HepG2 (cell line): ENCODE results near the gene PTPRH. TPM values are rescaled to one million over a fixed set of nuclear protein-coding genes. Genes with fewer than 3 reads are reported as not detected.

Experiments
- ATAC-seq: fragments of 200-7000 bp; cut with Tn5 transposase; 3 replicates; pipeline ENCODE4 v1.9.1; 2020; ENCODE audit warnings: mild to moderate bottlenecking, moderate library complexity
- BruUV-seq: library from RNA; stranded (reverse); fragments of 400-500 nt; replicated peaks from 2 replicates; lab custom pipeline; 2021; lab: Mats Ljungman, UMichigan
- CTCF ChIA-PET: fragments of 300-600 bp; formaldehyde crosslinking; extraction: SDS; loops from one replicate; lab custom pipeline; 2021; ENCODE audit warnings: low total read pairs, inconsistent platforms, low intra/inter-chr PET ratio; lab: Yijun Ruan, JAX
- POLR2A ChIA-PET: fragments of 350-600 bp; sonication (Branson Sonifier 250); formaldehyde crosslinking; loops from one replicate; lab custom pipeline; 2020; ENCODE audit warnings: antibody characterized with exemption, inconsistent platforms; lab: Yijun Ruan, JAX
- DNase-seq: peaks from one replicate; pipeline ENCODE4 v3.0.0-alpha.2; 2015; ENCODE audit warnings: low spot score
- FAIRE-seq: peaks from 3 replicates; lab custom pipeline; 2011; peaks lifted over from hg19 to GRCh38; lab: Jason Lieb, UNC
- H2AFZ ChIP-seq: one replicate; pipeline ENCODE4 v1.6.1; 2011; ENCODE audit warnings: low read length, inconsistent platforms
- H3K27ac ChIP-seq: fragments of 300-600 bp; 3 replicates; pipeline ENCODE4 v1.8.0; 2011; ENCODE audit warnings: mixed run types, mild to moderate bottlenecking, mixed read lengths, low read length, inconsistent platforms; ENCODE audit not compliant: insufficient read depth; ENCODE audit errors: extremely low read length
- H3K27me3 ChIP-seq, 2 experiments: fragments of 200-600 bp in 1 of 2; 2 replicates in 1 of 2; 3 replicates in 1 of 2; pipeline versions ENCODE4 v1.6.0 to v1.8.0; 2011; ENCODE audit warnings: low read length in 2 of 2, mild to moderate bottlenecking in 2 of 2, moderate library complexity in 2 of 2, inconsistent platforms in 1 of 2; ENCODE audit not compliant: insufficient read depth in 2 of 2, control insufficient read depth in 1 of 2
- H3K36me3 ChIP-seq, 2 experiments: fragments of 200-600 bp in 1 of 2; replicated peaks in 1 of 2; 2 replicates in 1 of 2; 3 replicates in 1 of 2; pipeline versions ENCODE4 v1.5.1 to v1.8.0; 2011; ENCODE audit warnings: low read length in 2 of 2, inconsistent platforms in 1 of 2; ENCODE audit not compliant: insufficient read depth in 2 of 2, control insufficient read depth in 1 of 2
- H3K4me1 ChIP-seq: 2 replicates; pipeline ENCODE4 v1.5.1; 2012; ENCODE audit warnings: low read length, inconsistent platforms; ENCODE audit not compliant: insufficient read depth
- H3K4me2 ChIP-seq: 2 replicates; pipeline ENCODE4 v1.6.0; 2011; ENCODE audit warnings: low read depth, low read length, inconsistent platforms
- H3K4me3 ChIP-seq, 3 experiments: fragments of 200-600 bp in 1 of 3; sonication (generic), shearing (Covaris generic) in 1 of 3; replicated peaks in 1 of 3; 2 replicates each; pipeline ENCODE4 v1.5.1; 2011 to 2016; ENCODE audit warnings: low read length in 3 of 3, inconsistent platforms in 2 of 3, low read depth in 2 of 3, mild to moderate bottlenecking in 2 of 3, control low read depth in 1 of 3, mixed read lengths in 1 of 3; ENCODE audit not compliant: insufficient read depth in 1 of 3
- H3K79me2 ChIP-seq: one replicate; pipeline ENCODE4 v1.6.1; 2011; ENCODE audit warnings: low read length, inconsistent platforms; ENCODE audit not compliant: insufficient read depth
- H3K9ac ChIP-seq: 2 replicates; pipeline ENCODE4 v1.6.0; 2011; ENCODE audit warnings: mild to moderate bottlenecking, low read depth, low read length, inconsistent platforms; ENCODE audit not compliant: insufficient read depth
- H3K9me3 ChIP-seq: 2 replicates; pipeline ENCODE4 v1.5.1; 2012; ENCODE audit warnings: mild to moderate bottlenecking, low read length
- H4K20me1 ChIP-seq: 2 replicates; pipeline ENCODE4 v1.6.0; 2011; ENCODE audit warnings: inconsistent platforms, mild to moderate bottlenecking, low read length, moderate library complexity; ENCODE audit not compliant: insufficient read depth
- NFIB ChIP-seq: sonication (generic); formaldehyde crosslinking; IDR thresholded peaks from 2 replicates; pipeline ENCODE4 v1.9.0; 2021; ENCODE audit warnings: missing genetic modification reagents, mild to moderate bottlenecking, borderline replicate concordance
- PAF1 ChIP-seq: IDR thresholded peaks from 2 replicates; pipeline ENCODE4 v1.6.1; 2016; ENCODE audit warnings: missing genetic modification reagents, missing compliant biosample characterization
- POLR2A ChIP-seq, 2 experiments: IDR thresholded peaks; 2 replicates each; pipeline ENCODE4 v1.6.1; 2011; ENCODE audit warnings: low read depth in 2 of 2, low read length in 2 of 2, mild to moderate bottlenecking in 1 of 2, moderate library complexity in 1 of 2; ENCODE audit not compliant: insufficient read depth in 1 of 2
- ZNF549 ChIP-seq: sonication (generic); formaldehyde crosslinking; IDR thresholded peaks from 2 replicates; pipeline ENCODE4 v1.5.0; 2020; ENCODE audit warnings: missing genetic modification reagents
- ZNF724P ChIP-seq: sonication (generic); formaldehyde crosslinking; IDR thresholded peaks from 2 replicates; pipeline ENCODE4 v1.8.0; 2022; ENCODE audit warnings: missing genetic modification reagents, borderline replicate concordance
- ZSCAN29 ChIP-seq: sonication (generic); formaldehyde crosslinking; conservative IDR thresholded peaks from 2 replicates; pipeline ENCODE4 v1.4.0; 2020; ENCODE audit warnings: mild to moderate bottlenecking, missing genetic modification reagents
- WGBS: methylation state at CpG from one replicate; pipeline ENCODE4 v1.1.6; 2017; ENCODE audit warnings: low lambda C conversion rate; 5-methylcytosine and 5-hydroxymethylcytosine counted together
- in situ Hi-C: cut with HindIII; loops from 2 replicates; pipeline ENCODE4 v1.10.0; 2017; ENCODE audit warnings: low pct_unique_long_range_greater_than_20kb; ENCODE audit not compliant: extremely low pct_ligation_motif_present
- intact Hi-C: fragments of 100-400 bp; cut with micrococcal nuclease; formaldehyde crosslinking; loops from one replicate; pipeline ENCODE4 v1.10.0; 2022; ENCODE audit not compliant: unreplicated experiment
- polyA plus RNA-seq, 8 experiments: library from polyadenylated mRNA; depleted of rRNA in 3 of 8; stranded (reverse) in 7 of 8; unstranded in 1 of 8; fragments of >200 nt; fragmentation: Illumina TruSeq in 4 of 8; extraction: Trizol in 4 of 8; gene quantifications; 2 replicates each; pipeline versions ENCODE4 v1.2.1 to v1.2.3, GENCODE V29; 2011 to 2016; ENCODE audit warnings: low read depth in 4 of 8, missing spikeins in 1 of 8, mixed read lengths in 1 of 8; ENCODE audit not compliant: insufficient read depth in 1 of 8
- total RNA-seq, 5 experiments: library from RNA; depleted of rRNA; stranded (reverse); fragments of >200 nt; fragmentation: Illumina TruSeq; extraction: Trizol; gene quantifications; 2 replicates each; pipeline ENCODE4 v1.2.3, GENCODE V29; 2016; ENCODE audit warnings: low read depth in 1 of 5
- TF ChIP-seq, protein P1 (sequence below): IDR thresholded peaks from 2 replicates; pipeline ENCODE4 v1.6.1; 2012; ENCODE audit warnings: low read depth, low read length, improper control_type of control experiment
- TF ChIP-seq, protein P2 (sequence below): sonication (generic); formaldehyde crosslinking; IDR thresholded peaks from 2 replicates; pipeline ENCODE4 v1.4.0; 2020; ENCODE audit warnings: mild to moderate bottlenecking, missing genetic modification reagents
- TF ChIP-seq, protein P3 (sequence below): sonication (generic); formaldehyde crosslinking; IDR thresholded peaks from 2 replicates; pipeline ENCODE4 v1.4.0; 2020; ENCODE audit warnings: missing genetic modification reagents
- TF ChIP-seq, protein P4 (sequence below): sonication (generic); formaldehyde crosslinking; IDR thresholded peaks from 2 replicates; pipeline ENCODE4 v1.5.0; 2020; ENCODE audit warnings: missing genetic modification reagents

Gene PTPRH
- total and polyA plus RNA-seq, 2 of the 13 experiments (the other 11 are each of a cell fraction or from before 2014, with no cell fraction given), result 14.7 to 125 TPM

DNA sequence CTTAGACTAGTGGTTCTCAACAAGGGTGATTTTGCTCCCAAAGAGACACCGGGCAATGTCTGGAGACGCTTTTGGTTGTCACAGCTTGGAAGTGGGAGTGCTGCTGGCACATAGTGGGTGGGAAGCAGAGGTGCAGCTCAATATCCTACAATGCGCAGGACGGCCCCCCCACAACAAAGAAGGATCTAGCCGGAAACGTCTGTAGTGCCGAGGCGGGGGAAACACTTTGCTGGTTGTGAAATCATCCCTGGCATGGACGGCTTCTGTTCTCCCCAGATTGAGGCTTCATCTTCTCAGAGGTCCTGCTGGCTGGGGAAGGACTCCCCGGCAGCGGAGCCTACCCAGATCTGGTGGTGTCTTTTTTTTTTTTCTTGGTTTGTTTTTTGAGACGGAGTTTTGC is 15.8 kb downstream of the PTPRH start:
- no peak for DNase-seq
- H3K4me1 ChIP-seq, result no peaks in the 10 kb centered on the region
- no TSS peak for BruUV-seq
- no peaks in the 10 kb centered on the region for H3K9me3 ChIP-seq
- H3K27me3 ChIP-seq, result no peaks in the 10 kb centered on the region
- H3K4me2 ChIP-seq, result no peak overlapping the region
- no peak for ATAC-seq
- TF ChIP-seq ZNF724P, result no peak
- TF ChIP-seq POLR2A (IDR thresholded peaks at IDR 0.05; ENCODE audit: insufficient read depth in 1 of 2, low read depth in 2 of 2, low read length in 2 of 2), result 0 out of 4 replicates have a peak, but pooled peaks of 1 of the 2 experiments have one; percentile 17
- no peak overlapping the region for H3K4me3 ChIP-seq
- H3K27ac ChIP-seq, result no peak overlapping the region
- no peak overlapping the region for H3K9ac ChIP-seq
- in situ Hi-C loops, result no loop called here
- peaks cover 10 to 32% of the 10 kb centered on the region in 2 experiments for H3K36me3 ChIP-seq
- no peaks in the 10 kb centered on the region for H3K79me2 ChIP-seq
- no peak for FAIRE-seq
- intact Hi-C loops, result no loop called here
- WGBS, result 93% methylated on average over 11 of the region's 12 CpGs
- CTCF ChIA-PET, result no interaction called here
- POLR2A ChIA-PET, result interaction anchor here (0.8 to 6.1 kb wide), 4 partner anchors 9 to 62 kb away, joined by 3 to 28 read pairs (median 4); no protein-coding TSS in a partner anchor
- no peaks in the 10 kb centered on the region for H4K20me1 ChIP-seq
- no peak overlapping the region for H2AFZ ChIP-seq

DNA sequence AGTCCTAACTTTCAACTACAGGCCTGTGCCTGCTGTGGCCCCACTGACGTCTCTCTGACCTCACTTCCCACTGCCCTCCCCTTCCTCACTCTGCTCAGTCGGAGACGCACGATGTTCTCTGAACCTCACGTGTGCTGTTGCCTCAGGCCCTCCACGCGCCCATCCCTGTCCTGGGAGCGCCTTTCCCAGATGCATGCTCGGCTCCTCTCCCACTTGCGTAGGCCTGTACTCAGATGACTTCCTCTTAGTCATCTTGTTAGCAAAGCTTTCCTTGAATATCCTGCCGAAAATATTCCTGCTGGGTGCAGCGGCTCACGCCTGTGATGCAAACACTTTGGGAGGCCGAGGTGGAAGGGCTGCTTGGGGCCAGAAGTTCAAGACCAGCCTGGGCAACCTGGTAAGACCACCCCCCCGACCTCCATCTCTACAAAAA is 19.9 kb downstream of the PTPRH start:
- ChIA-PET POLR2A (interaction anchor here (1.5 kb wide), 1 partner anchor 18 kb away, joined by 4 read pairs; no protein-coding TSS in a partner anchor), CTCF (no interaction called here)
- Histone ChIP-seq H4K20me1 (no peaks in the 10 kb centered on the region), H3K79me2 (no peaks in the 10 kb centered on the region), H3K9ac (no peak overlapping the region), H3K36me3 (peaks cover 1 to 2% of the 10 kb centered on the region in 2 experiments; a peak in 2 of 5 replicates), H3K27ac (no peak overlapping the region), H3K27me3 (no peaks in the 10 kb centered on the region), H2AFZ (no peak overlapping the region), H3K9me3 (no peaks in the 10 kb centered on the region), H3K4me1 (no peaks in the 10 kb centered on the region), H3K4me2 (no peak overlapping the region), H3K4me3 (no peak overlapping the region)
- in situ Hi-C loops, result no loop called here
- DNase-seq (no peak), FAIRE-seq (no peak), ATAC-seq (peak; percentile 14)
- BruUV-seq, result no TSS peak
- 87% methylated on average over 15 of the region's 15 CpGs for WGBS
- 0 out of 2 replicates have a peak, but pooled peaks have one; percentile 56 for TF ChIP-seq PAF1 (CRISPR knock-in tag)
- no peak for TF ChIP-seq NFIB (CRISPR knock-in tag)
- TF ChIP-seq, protein P1, sequence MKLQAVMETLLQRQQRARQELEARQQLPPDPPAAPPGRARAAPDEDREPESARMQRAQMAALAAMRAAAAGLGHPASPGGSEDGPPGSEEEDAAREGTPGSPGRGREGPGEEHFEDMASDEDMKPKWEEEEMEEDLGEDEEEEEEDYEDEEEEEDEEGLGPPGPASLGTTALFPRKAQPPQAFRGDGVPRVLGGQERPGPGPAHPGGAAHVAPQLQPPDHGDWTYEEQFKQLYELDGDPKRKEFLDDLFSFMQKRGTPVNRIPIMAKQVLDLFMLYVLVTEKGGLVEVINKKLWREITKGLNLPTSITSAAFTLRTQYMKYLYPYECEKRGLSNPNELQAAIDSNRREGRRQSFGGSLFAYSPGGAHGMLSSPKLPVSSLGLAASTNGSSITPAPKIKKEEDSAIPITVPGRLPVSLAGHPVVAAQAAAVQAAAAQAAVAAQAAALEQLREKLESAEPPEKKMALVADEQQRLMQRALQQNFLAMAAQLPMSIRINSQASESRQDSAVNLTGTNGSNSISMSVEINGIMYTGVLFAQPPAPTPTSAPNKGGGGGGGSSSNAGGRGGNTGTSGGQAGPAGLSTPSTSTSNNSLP, result no peak
- TF ChIP-seq ZNF549 (CRISPR knock-in tag), result no peak
- TF ChIP-seq, protein P2, sequence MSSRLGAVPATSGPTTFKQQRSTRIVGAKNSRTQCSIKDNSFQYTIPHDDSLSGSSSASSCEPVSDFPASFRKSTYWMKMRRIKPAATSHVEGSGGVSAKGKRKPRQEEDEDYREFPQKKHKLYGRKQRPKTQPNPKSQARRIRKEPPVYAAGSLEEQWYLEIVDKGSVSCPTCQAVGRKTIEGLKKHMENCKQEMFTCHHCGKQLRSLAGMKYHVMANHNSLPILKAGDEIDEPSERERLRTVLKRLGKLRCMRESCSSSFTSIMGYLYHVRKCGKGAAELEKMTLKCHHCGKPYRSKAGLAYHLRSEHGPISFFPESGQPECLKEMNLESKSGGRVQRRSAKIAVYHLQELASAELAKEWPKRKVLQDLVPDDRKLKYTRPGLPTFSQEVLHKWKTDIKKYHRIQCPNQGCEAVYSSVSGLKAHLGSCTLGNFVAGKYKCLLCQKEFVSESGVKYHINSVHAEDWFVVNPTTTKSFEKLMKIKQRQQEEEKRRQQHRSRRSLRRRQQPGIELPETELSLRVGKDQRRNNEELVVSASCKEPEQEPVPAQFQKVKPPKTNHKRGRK, result no peak
- TF ChIP-seq, protein P3, sequence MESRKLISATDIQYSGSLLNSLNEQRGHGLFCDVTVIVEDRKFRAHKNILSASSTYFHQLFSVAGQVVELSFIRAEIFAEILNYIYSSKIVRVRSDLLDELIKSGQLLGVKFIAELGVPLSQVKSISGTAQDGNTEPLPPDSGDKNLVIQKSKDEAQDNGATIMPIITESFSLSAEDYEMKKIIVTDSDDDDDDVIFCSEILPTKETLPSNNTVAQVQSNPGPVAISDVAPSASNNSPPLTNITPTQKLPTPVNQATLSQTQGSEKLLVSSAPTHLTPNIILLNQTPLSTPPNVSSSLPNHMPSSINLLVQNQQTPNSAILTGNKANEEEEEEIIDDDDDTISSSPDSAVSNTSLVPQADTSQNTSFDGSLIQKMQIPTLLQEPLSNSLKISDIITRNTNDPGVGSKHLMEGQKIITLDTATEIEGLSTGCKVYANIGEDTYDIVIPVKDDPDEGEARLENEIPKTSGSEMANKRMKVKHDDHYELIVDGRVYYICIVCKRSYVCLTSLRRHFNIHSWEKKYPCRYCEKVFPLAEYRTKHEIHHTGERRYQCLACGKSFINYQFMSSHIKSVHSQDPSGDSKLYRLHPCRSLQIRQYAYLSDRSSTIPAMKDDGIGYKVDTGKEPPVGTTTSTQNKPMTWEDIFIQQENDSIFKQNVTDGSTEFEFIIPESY (CRISPR knock-in tag), result peak; percentile 30; the same call in 1 of the 2 replicates
- no peak for TF ChIP-seq ZSCAN29
- TF ChIP-seq, protein P4, sequence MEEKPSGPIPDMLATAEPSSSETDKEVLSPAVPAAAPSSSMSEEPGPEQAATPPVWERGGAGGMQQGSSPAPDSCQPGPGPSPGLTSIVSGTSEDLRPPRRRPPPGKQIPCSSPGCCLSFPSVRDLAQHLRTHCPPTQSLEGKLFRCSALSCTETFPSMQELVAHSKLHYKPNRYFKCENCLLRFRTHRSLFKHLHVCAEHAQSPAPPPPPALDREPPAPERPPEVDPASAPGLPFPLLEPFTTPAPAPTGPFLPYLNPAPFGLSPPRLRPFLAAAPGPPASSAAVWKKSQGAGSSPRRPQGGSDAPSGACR (CRISPR knock-in tag), result no peak
- intact Hi-C loops, result no loop called here
